NB4 (cell line): ENCODE measurements around the gene HDAC6.

Experiments used
- CTCF ChIP-seq: IDR thresholded peaks from one replicate; pipeline ENCODE4 v1.5.1; 2012; ENCODE audit warnings: low read depth, low read length
- MAX ChIP-seq: IDR thresholded peaks from 2 replicates; pipeline ENCODE4 v1.6.1; 2011; ENCODE audit warnings: low read depth, low read length
- MYC ChIP-seq: IDR thresholded peaks from 2 replicates; pipeline ENCODE4 v1.6.1; 2011; ENCODE audit warnings: low read depth, low read length
- POLR2A ChIP-seq: IDR thresholded peaks from 2 replicates; pipeline ENCODE4 v1.6.1; 2011; ENCODE audit warnings: mild to moderate bottlenecking; ENCODE audit not compliant: insufficient read length; ENCODE audit errors: extremely low read depth

GRCh38 chrX:48829016-48829735, 27.3 kb downstream of the HDAC6 start:
- TF ChIP-seq CTCF (no peak), MAX (no peak), POLR2A (no peak), MYC (no peak)
